ENCODE data around the gene TBX19. TPM values are rescaled to one million over a fixed set of nuclear protein-coding genes. Genes with fewer than 3 reads are reported as not detected.

Gene TBX19
- total and polyA plus RNA-seq, 7 donors, result 0.12 to 0.56 (median 0.27) TPM

GRCh38 chr1:168297019-168297730, 16.5 kb downstream of the TBX19 start:
- intact Hi-C loops (cut with DNase I), result no loop called here
- Histone ChIP-seq H3K27me3 (ENCODE audit: insufficient read depth in 3 of 3, low read length in 2 of 3) (no peaks in the 10 kb centered on the region), H3K27ac (no peak overlapping the region), H3K36me3 (ENCODE audit: insufficient read depth in 1 of 2, low read depth in 1 of 2) (no peaks in the 10 kb centered on the region), H3K4me1 (no peaks in the 10 kb centered on the region), H3K4me3 (no peak overlapping the region), H3K9me3 (no peaks in the 10 kb centered on the region)
- 84 to 86% (median 85%) methylated on average over 7 of the region's 7 CpGs for WGBS, 3 donors
- no peak for TF ChIP-seq CTCF (IDR thresholded peaks at IDR 0.05)
- DNase-seq (no peak), ATAC-seq (no peak)

- no peaks in the 10 kb centered on the region for H3K4me1 ChIP-seq
- DNase-seq (no peak), ATAC-seq (no peak)
- no peaks in the 10 kb centered on the region for H3K27me3 ChIP-seq (ENCODE audit: insufficient read depth in 3 of 3, low read length in 2 of 3)
- no peak overlapping the region for H3K4me3 ChIP-seq
- intact Hi-C loops (cut with DNase I), result no loop called here
- 90 to 93% (median 90%) methylated on average over 3 of the region's 3 CpGs for WGBS, 3 donors
- H3K9me3 ChIP-seq, result no peaks in the 10 kb centered on the region
- no peak overlapping the region for H3K27ac ChIP-seq
- H3K36me3 ChIP-seq (ENCODE audit: insufficient read depth in 1 of 2, low read depth in 1 of 2), result no peaks in the 10 kb centered on the region
- TF ChIP-seq CTCF (IDR thresholded peaks at IDR 0.05), result no peak
Observed at GRCh38 chr1:168298446-168298845, 17.8 kb downstream of the TBX19 start.

DNA sequence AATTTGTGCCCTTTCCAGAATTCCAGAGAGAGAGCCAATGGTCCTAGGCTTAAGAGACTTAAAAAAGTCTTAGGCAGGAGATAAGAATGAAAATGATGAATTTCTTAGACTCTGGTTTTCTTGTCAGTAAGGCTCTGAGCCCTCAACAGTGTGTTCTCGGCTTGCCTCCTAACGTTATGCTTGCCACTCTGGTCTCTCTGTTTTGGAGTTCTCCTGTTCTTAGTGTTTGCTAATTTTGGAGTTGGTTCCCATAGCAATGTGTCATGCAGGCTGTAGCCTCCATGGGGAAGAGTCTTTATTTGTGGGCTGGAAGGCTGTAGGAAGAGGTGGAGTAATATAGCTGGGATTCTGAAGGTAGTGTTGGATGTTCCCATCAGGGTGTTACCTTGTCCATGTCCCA, 19.9 kb downstream of the TBX19 start:
- intact Hi-C loops (cut with DNase I), result no loop called here
- no peak for TF ChIP-seq CTCF (IDR thresholded peaks at IDR 0.05)
- Histone ChIP-seq H3K36me3 (ENCODE audit: insufficient read depth in 1 of 2, low read depth in 1 of 2) (no peaks in the 10 kb centered on the region), H3K9me3 (no peaks in the 10 kb centered on the region), H3K27ac (no peak overlapping the region), H3K4me1 (no peaks in the 10 kb centered on the region), H3K27me3 (ENCODE audit: insufficient read depth in 3 of 3, low read length in 2 of 3) (no peaks in the 10 kb centered on the region), H3K4me3 (no peak overlapping the region)
- 55 to 85% (median 83%) methylated on average over 2 of the region's 2 CpGs for WGBS, 3 donors
- ATAC-seq (no peak), DNase-seq (no peak)

- no peak for TF ChIP-seq CTCF (IDR thresholded peaks at IDR 0.05)
- no peaks in the 10 kb centered on the region for H3K27me3 ChIP-seq (ENCODE audit: insufficient read depth in 3 of 3, low read length in 2 of 3)
- 65 to 69% (median 68%) methylated on average over 3 of the region's 3 CpGs for WGBS, 3 donors
- no peak for ATAC-seq
- intact Hi-C loops (cut with DNase I), result no loop called here
- no peaks in the 10 kb centered on the region for H3K9me3 ChIP-seq
- H3K4me1 ChIP-seq, result no peaks in the 10 kb centered on the region
- DNase-seq, result no peak
- H3K27ac ChIP-seq, result no peak overlapping the region
- H3K4me3 ChIP-seq, result no peak overlapping the region
- H3K36me3 ChIP-seq (ENCODE audit: insufficient read depth in 1 of 2, low read depth in 1 of 2), result no peaks in the 10 kb centered on the region
Observed at GRCh38 chr1:168301664-168302320, 21.1 kb downstream of the TBX19 start.

Measured in psoas muscle (tissue), 8 donors.